Right renal pelvis (tissue), 4 donors: ENCODE measurements around the gene ATF5. TPM values are rescaled to one million over a fixed set of nuclear protein-coding genes. Genes with fewer than 3 reads are reported as not detected.

ENCODE experiments used
- DNase-seq, 4 donors: peaks; one replicate each; pipeline ENCODE4 v3.0.0-alpha.2; 2013; ENCODE audit warnings: low read depth in 4 of 4, low spot score in 3 of 4, missing footprints in 1 of 4
- polyA plus RNA-seq, 4 donors: library from polyadenylated mRNA; unstranded; fragments of 120-200 nt; gene quantifications; one replicate each; pipeline ENCODE4 v1.2.1, GENCODE V29; 2013; ENCODE audit not compliant: insufficient read length in 4 of 4

Gene ATF5
- polyA plus RNA-seq, 4 donors = 22.7 to 26.9 (median 23.8) TPM

- no peak for DNase-seq
These were observed 34.9 kb upstream of the ATF5 start for GRCh38 chr19:49894011-49894664.

- no peak for DNase-seq
These were observed 34.0 kb upstream of the ATF5 start for GRCh38 chr19:49894879-49895565.

- no peak for DNase-seq
These were observed 33.3 kb upstream of the ATF5 start for GRCh38 chr19:49895566-49896297.

GRCh38 chr19:49896863-49897621 is 32.0 kb upstream of the ATF5 start, which contains the start of gene IL4I1:
IL4I1 (minus strand) TSS chr19:49896887; CDS start chr19:49896160, 727 bp downstream.
- no peak for DNase-seq

- no peak for DNase-seq
These were observed 24.9 kb upstream of the ATF5 start for GRCh38 chr19:49904136-49904535.

- no peak for DNase-seq
These were observed 22.0 kb upstream of the ATF5 start for GRCh38 chr19:49906879-49907564.

- DNase-seq = no peak
These were observed 21.1 kb upstream of the ATF5 start for GRCh38 chr19:49907745-49908446.

- DNase-seq = no peak
These were observed 20.3 kb upstream of the ATF5 start for GRCh38 chr19:49908480-49909420.

GRCh38 chr19:49910179-49910578 is 18.8 kb upstream of the ATF5 start:
- no peak for DNase-seq

- DNase-seq = no peak
These were observed 17.4 kb upstream of the ATF5 start for GRCh38 chr19:49911381-49912145.

GRCh38 chr19:49912965-49913685 is 15.9 kb upstream of the ATF5 start:
- no peak for DNase-seq

GRCh38 chr19:49913720-49914119 is 15.3 kb upstream of the ATF5 start:
- DNase-seq = no peak

- no peak for DNase-seq
These were observed 13.7 kb upstream of the ATF5 start for GRCh38 chr19:49915271-49915670.

- DNase-seq = no peak
These were observed 11.9 kb upstream of the ATF5 start for GRCh38 chr19:49916839-49917733.

GRCh38 chr19:49918089-49918488 is 10.9 kb upstream of the ATF5 start:
- DNase-seq = no peak
